ENCODE data around the gene TMEM106C. TPM values are rescaled to one million over a fixed set of nuclear protein-coding genes. Genes with fewer than 3 reads are reported as not detected.

The TMEM106C gene
- total RNA-seq, 1 experiment from 2014 or later: 48.3 TPM

DNA sequence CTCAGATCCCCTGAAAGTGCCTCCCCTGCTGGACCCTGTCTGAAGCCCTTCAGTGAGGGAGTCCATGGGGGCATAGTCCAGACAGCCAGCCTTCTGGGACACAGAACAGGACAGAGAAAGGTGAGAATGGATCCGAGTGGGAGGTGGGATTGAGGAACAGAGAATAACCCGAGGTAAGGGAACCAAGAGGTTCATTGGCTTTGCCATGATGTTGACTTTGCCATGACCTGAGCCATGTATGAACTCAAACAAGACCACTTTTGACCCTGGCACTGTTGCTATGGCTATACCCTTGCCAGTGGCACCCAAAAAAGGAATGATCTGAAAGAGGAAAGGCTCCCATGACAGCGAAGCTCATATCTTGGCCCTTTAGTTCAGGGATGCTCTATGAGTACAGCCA, 36.0 kb upstream of the TMEM106C start:
- Mint-ChIP-seq H3K9me3 (no peaks in the 10 kb centered on the region), H3K4me1 (no peaks in the 10 kb centered on the region), H3K27ac (no peak overlapping the region), H3K36me3 (no peaks in the 10 kb centered on the region), H3K27me3 (ENCODE audit: low read depth) (peaks cover 20% of the 10 kb centered on the region), H3K4me3 (no peak overlapping the region)
- TF ChIP-seq ZNF416 (CRISPR knock-in tag; IDR thresholded peaks at IDR 0.05): no peak
- no peak for TF ChIP-seq TEAD1 (CRISPR knock-in tag; IDR thresholded peaks at IDR 0.05)
- no peak for TF ChIP-seq SP1 (CRISPR knock-in tag; conservative IDR thresholded peaks at IDR 0.05)
- no peak for TF ChIP-seq NFE2L1 (CRISPR knock-in tag; IDR thresholded peaks at IDR 0.05)
- TF ChIP-seq, protein P1, sequence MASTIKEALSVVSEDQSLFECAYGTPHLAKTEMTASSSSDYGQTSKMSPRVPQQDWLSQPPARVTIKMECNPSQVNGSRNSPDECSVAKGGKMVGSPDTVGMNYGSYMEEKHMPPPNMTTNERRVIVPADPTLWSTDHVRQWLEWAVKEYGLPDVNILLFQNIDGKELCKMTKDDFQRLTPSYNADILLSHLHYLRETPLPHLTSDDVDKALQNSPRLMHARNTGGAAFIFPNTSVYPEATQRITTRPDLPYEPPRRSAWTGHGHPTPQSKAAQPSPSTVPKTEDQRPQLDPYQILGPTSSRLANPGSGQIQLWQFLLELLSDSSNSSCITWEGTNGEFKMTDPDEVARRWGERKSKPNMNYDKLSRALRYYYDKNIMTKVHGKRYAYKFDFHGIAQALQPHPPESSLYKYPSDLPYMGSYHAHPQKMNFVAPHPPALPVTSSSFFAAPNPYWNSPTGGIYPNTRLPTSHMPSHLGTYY (CRISPR knock-in tag; IDR thresholded peaks at IDR 0.05): no peak
- TF ChIP-seq, protein P2, sequence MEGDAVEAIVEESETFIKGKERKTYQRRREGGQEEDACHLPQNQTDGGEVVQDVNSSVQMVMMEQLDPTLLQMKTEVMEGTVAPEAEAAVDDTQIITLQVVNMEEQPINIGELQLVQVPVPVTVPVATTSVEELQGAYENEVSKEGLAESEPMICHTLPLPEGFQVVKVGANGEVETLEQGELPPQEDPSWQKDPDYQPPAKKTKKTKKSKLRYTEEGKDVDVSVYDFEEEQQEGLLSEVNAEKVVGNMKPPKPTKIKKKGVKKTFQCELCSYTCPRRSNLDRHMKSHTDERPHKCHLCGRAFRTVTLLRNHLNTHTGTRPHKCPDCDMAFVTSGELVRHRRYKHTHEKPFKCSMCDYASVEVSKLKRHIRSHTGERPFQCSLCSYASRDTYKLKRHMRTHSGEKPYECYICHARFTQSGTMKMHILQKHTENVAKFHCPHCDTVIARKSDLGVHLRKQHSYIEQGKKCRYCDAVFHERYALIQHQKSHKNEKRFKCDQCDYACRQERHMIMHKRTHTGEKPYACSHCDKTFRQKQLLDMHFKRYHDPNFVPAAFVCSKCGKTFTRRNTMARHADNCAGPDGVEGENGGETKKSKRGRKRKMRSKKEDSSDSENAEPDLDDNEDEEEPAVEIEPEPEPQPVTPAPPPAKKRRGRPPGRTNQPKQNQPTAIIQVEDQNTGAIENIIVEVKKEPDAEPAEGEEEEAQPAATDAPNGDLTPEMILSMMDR (IDR thresholded peaks at IDR 0.05): no peak
- no peak for TF ChIP-seq ZNF263 (CRISPR knock-in tag; IDR thresholded peaks at IDR 0.05; ENCODE audit: low read depth)
- TF ChIP-seq, protein P3, sequence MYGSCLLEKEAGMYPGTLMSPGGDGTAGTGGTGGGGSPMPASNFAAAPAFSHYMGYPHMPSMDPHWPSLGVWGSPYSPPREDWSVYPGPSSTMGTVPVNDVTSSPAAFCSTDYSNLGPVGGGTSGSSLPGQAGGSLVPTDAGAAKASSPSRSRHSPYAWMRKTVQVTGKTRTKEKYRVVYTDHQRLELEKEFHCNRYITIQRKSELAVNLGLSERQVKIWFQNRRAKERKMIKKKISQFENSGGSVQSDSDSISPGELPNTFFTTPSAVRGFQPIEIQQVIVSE (CRISPR knock-in tag; IDR thresholded peaks at IDR 0.05; ENCODE audit: borderline replicate concordance): no peak
- TF ChIP-seq, protein P4, sequence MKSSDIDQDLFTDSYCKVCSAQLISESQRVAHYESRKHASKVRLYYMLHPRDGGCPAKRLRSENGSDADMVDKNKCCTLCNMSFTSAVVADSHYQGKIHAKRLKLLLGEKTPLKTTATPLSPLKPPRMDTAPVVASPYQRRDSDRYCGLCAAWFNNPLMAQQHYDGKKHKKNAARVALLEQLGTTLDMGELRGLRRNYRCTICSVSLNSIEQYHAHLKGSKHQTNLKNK (CRISPR knock-in tag; IDR thresholded peaks at IDR 0.05): no peak
- TF ChIP-seq, protein P5, sequence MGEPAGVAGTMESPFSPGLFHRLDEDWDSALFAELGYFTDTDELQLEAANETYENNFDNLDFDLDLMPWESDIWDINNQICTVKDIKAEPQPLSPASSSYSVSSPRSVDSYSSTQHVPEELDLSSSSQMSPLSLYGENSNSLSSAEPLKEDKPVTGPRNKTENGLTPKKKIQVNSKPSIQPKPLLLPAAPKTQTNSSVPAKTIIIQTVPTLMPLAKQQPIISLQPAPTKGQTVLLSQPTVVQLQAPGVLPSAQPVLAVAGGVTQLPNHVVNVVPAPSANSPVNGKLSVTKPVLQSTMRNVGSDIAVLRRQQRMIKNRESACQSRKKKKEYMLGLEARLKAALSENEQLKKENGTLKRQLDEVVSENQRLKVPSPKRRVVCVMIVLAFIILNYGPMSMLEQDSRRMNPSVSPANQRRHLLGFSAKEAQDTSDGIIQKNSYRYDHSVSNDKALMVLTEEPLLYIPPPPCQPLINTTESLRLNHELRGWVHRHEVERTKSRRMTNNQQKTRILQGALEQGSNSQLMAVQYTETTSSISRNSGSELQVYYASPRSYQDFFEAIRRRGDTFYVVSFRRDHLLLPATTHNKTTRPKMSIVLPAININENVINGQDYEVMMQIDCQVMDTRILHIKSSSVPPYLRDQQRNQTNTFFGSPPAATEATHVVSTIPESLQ (CRISPR knock-in tag; IDR thresholded peaks at IDR 0.05): no peak
- TF ChIP-seq, protein P6, sequence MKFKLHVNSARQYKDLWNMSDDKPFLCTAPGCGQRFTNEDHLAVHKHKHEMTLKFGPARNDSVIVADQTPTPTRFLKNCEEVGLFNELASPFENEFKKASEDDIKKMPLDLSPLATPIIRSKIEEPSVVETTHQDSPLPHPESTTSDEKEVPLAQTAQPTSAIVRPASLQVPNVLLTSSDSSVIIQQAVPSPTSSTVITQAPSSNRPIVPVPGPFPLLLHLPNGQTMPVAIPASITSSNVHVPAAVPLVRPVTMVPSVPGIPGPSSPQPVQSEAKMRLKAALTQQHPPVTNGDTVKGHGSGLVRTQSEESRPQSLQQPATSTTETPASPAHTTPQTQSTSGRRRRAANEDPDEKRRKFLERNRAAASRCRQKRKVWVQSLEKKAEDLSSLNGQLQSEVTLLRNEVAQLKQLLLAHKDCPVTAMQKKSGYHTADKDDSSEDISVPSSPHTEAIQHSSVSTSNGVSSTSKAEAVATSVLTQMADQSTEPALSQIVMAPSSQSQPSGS (CRISPR knock-in tag; IDR thresholded peaks at IDR 0.05; ENCODE audit: borderline replicate concordance, low read depth): no peak
- no peak for ATAC-seq
- no peak for DNase-seq (ENCODE audit: low spot score)
- ChIA-PET CTCF (interaction anchor here (1.5 to 2.3 kb wide), 2 partner anchors 22 to 23 kb away, joined by 4 to 7 read pairs; partner anchors contain the start of gene VDR), POLR2A (no interaction called here)

DNA sequence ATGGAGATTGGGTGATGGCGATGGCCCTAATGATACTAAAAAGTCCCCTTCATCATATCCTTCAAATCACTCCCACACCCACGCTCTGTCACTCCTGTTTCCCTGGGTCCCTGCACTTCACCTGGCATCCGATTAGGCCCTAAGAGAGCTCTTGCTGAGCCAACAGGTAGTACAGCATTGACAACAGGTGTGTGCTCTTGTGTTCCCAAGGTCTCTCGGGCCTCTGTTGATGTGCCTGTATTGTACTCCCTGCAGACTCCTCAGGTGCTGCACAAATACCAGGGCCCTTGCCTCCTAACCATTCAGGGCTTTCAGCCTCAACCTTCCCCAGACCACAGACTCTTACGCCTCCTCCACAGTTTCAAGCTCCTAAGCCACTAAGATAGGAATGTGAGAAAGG, 32.8 kb upstream of the TMEM106C start:
- Mint-ChIP-seq H3K9me3 (no peaks in the 10 kb centered on the region), H3K27me3 (ENCODE audit: low read depth) (peaks cover 4% of the 10 kb centered on the region; the same call in 1 of the 2 replicates), H3K27ac (no peak overlapping the region), H3K36me3 (no peaks in the 10 kb centered on the region), H3K4me3 (no peak overlapping the region), H3K4me1 (no peaks in the 10 kb centered on the region)
- ATAC-seq (no peak), DNase-seq (ENCODE audit: low spot score) (no peak)
- POLR2A ChIA-PET: interaction anchor here (0.6 kb wide), 1 partner anchor 725 kb away, joined by 5 read pairs; no protein-coding TSS in a partner anchor
- CTCF ChIA-PET: interaction anchor here (0.6 to 1.5 kb wide), 5 partner anchors 8 to 60 kb away, joined by 3 to 5 read pairs (median 4); partner anchors contain the start of gene TMEM106C
- no peak for TF ChIP-seq PRRX2 (CRISPR knock-in tag; IDR thresholded peaks at IDR 0.05)
- TF ChIP-seq, protein P6 (CRISPR knock-in tag; IDR thresholded peaks at IDR 0.05; ENCODE audit: borderline replicate concordance, low read depth): no peak
- TF ChIP-seq, protein P7, sequence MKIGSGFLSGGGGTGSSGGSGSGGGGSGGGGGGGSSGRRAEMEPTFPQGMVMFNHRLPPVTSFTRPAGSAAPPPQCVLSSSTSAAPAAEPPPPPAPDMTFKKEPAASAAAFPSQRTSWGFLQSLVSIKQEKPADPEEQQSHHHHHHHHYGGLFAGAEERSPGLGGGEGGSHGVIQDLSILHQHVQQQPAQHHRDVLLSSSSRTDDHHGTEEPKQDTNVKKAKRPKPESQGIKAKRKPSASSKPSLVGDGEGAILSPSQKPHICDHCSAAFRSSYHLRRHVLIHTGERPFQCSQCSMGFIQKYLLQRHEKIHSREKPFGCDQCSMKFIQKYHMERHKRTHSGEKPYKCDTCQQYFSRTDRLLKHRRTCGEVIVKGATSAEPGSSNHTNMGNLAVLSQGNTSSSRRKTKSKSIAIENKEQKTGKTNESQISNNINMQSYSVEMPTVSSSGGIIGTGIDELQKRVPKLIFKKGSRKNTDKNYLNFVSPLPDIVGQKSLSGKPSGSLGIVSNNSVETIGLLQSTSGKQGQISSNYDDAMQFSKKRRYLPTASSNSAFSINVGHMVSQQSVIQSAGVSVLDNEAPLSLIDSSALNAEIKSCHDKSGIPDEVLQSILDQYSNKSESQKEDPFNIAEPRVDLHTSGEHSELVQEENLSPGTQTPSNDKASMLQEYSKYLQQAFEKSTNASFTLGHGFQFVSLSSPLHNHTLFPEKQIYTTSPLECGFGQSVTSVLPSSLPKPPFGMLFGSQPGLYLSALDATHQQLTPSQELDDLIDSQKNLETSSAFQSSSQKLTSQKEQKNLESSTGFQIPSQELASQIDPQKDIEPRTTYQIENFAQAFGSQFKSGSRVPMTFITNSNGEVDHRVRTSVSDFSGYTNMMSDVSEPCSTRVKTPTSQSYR (CRISPR knock-in tag; IDR thresholded peaks at IDR 0.05): no peak
- TF ChIP-seq, protein P8, sequence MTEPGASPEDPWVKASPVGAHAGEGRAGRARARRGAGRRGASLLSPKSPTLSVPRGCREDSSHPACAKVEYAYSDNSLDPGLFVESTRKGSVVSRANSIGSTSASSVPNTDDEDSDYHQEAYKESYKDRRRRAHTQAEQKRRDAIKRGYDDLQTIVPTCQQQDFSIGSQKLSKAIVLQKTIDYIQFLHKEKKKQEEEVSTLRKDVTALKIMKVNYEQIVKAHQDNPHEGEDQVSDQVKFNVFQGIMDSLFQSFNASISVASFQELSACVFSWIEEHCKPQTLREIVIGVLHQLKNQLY (CRISPR knock-in tag; IDR thresholded peaks at IDR 0.05): no peak
- TF ChIP-seq, protein P9, sequence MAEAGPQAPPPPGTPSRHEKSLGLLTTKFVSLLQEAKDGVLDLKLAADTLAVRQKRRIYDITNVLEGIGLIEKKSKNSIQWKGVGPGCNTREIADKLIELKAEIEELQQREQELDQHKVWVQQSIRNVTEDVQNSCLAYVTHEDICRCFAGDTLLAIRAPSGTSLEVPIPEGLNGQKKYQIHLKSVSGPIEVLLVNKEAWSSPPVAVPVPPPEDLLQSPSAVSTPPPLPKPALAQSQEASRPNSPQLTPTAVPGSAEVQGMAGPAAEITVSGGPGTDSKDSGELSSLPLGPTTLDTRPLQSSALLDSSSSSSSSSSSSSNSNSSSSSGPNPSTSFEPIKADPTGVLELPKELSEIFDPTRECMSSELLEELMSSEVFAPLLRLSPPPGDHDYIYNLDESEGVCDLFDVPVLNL (CRISPR knock-in tag; IDR thresholded peaks at IDR 0.05; ENCODE audit: borderline replicate concordance, low read depth): no peak
